ENCODE measurements around the gene MUS81. TPM values are rescaled to one million over a fixed set of nuclear protein-coding genes. Genes with fewer than 3 reads are reported as not detected.

Gene MUS81
- total RNA-seq, 2 experiments from 2014 or later, result 37.7 to 39.2 TPM

- Mint-ChIP-seq H3K4me1 (ENCODE audit: low read depth) (peaks cover 48% of the 10 kb centered on the region), H3K9me3 (no peaks in the 10 kb centered on the region), H3K36me3 (ENCODE audit: low read depth) (peaks cover 85% of the 10 kb centered on the region), H3K27ac (peak overlapping the region; percentile 94), H3K27me3 (no peaks in the 10 kb centered on the region), H3K4me3 (peak overlapping the region; percentile 84)
- no peak for ATAC-seq (ENCODE audit: poor library complexity)
- peak in 2 of 14 experiments; percentile 23 to 31 for DNase-seq
- ChIA-PET CTCF (no interaction called here), POLR2A (interaction anchor here (1.1 kb wide), 1 partner anchor 34 kb away, joined by 4 read pairs; the partner anchor contains the start of gene CCDC85B)
- Histone ChIP-seq H3K9me3 (ENCODE audit: control insufficient read depth in 1 of 2, insufficient read depth in 1 of 2, low read length in 2 of 2) (peaks cover 6 to 21% of the 10 kb centered on the region in 2 experiments), H3K4me1 (ENCODE audit: insufficient read depth, low read length) (peaks cover 62% of the 10 kb centered on the region), H3K36me3 (ENCODE audit: insufficient read depth, low read length) (peaks cover 57% of the 10 kb centered on the region), H3K4me3 (ENCODE audit: low read length) (peak overlapping the region; percentile 90), H3K27ac (ENCODE audit: low read depth in 1 of 2, low read length in 2 of 2) (peak overlapping the region; percentile 52 to 64), H3K27me3 (ENCODE audit: control insufficient read depth in 1 of 2, insufficient read depth in 2 of 2, low read length in 2 of 2) (no peaks in the 10 kb centered on the region)
- intact Hi-C loops (cut with DNase I, micrococcal nuclease), result loop anchor here in 1 of 2 experiments (1.0 to 10.0 kb wide), 4 partner anchors 23 to 429 kb away; partner anchors contain the start of genes C11orf68, DRAP1, PCNX3 and SNX32
- TF ChIP-seq CTCF (IDR thresholded peaks at IDR 0.05), result no peak
Observed at GRCh38 chr11:65855927-65856363, 4.3 kb upstream of the MUS81 start.

GRCh38 chr11:65856689-65857499, 3.3 kb upstream of the MUS81 start:
- Mint-ChIP-seq H3K9me3 (no peaks in the 10 kb centered on the region), H3K27me3 (no peaks in the 10 kb centered on the region), H3K36me3 (ENCODE audit: low read depth) (peaks cover 87% of the 10 kb centered on the region), H3K4me1 (ENCODE audit: low read depth) (peaks cover 52% of the 10 kb centered on the region), H3K27ac (peak overlapping the region; percentile 94), H3K4me3 (peak overlapping the region; percentile 84)
- Histone ChIP-seq H3K4me3 (ENCODE audit: low read length) (peak overlapping the region; percentile 90), H3K36me3 (ENCODE audit: insufficient read depth, low read length) (peaks cover 52% of the 10 kb centered on the region), H3K27ac (ENCODE audit: low read depth in 1 of 2, low read length in 2 of 2) (peak overlapping the region; percentile 52 to 64), H3K27me3 (ENCODE audit: control insufficient read depth in 1 of 2, insufficient read depth in 2 of 2, low read length in 2 of 2) (no peaks in the 10 kb centered on the region), H3K4me1 (ENCODE audit: insufficient read depth, low read length) (peaks cover 71% of the 10 kb centered on the region), H3K9me3 (ENCODE audit: control insufficient read depth in 1 of 2, insufficient read depth in 1 of 2, low read length in 2 of 2) (peaks cover 0 to 12% of the 10 kb centered on the region in 2 experiments)
- DNase-seq (peak; percentile 73 to 91 (median 82)), ATAC-seq (ENCODE audit: poor library complexity) (peak; percentile 12)
- CTCF ChIA-PET, result interaction anchor here (5.2 kb wide), 1 partner anchor 32 kb away, joined by 80 read pairs; the partner anchor contains the start of genes CCDC85B and FIBP
- TF ChIP-seq CTCF (IDR thresholded peaks at IDR 0.05), result no peak
- intact Hi-C loops (cut with DNase I, micrococcal nuclease), result loop anchor here in 1 of 2 experiments (1.0 to 10.0 kb wide), 4 partner anchors 24 to 428 kb away; partner anchors contain the start of genes C11orf68, DRAP1, PCNX3 and SNX32
- POLR2A ChIA-PET, result interaction anchor here (0.6 to 5.8 kb wide), 14 partner anchors 17 to 523 kb away, joined by 3 to 248 read pairs (median 5); partner anchors contain the start of genes BANF1, CCDC85B, DPF2 and EIF1AD

GRCh38 chr11:65857500-65857852, 2.8 kb upstream of the MUS81 start:
- Mint-ChIP-seq H3K9me3 (no peaks in the 10 kb centered on the region), H3K27me3 (no peaks in the 10 kb centered on the region), H3K4me1 (ENCODE audit: low read depth) (peaks cover 53% of the 10 kb centered on the region), H3K4me3 (peak overlapping the region; percentile 84), H3K27ac (peak overlapping the region; percentile 94), H3K36me3 (ENCODE audit: low read depth) (peaks cover 84% of the 10 kb centered on the region)
- H3K27ac ChIP-seq (ENCODE audit: low read depth in 1 of 2, low read length in 2 of 2), result peak overlapping the region; percentile 52 to 64
- no peak for TF ChIP-seq CTCF (IDR thresholded peaks at IDR 0.05)
- ChIA-PET POLR2A (interaction anchor here (0.6 to 5.8 kb wide), 23 partner anchors 9 to 735 kb away, joined by 3 to 248 read pairs (median 5); partner anchors contain the start of genes BANF1, CCDC85B, DPF2 and EFEMP2), CTCF (interaction anchor here (5.2 kb wide), 1 partner anchor 31 kb away, joined by 80 read pairs; the partner anchor contains the start of genes CCDC85B and FIBP)
- H3K36me3 ChIP-seq (ENCODE audit: insufficient read depth, low read length), result peaks cover 52% of the 10 kb centered on the region
- no peaks in the 10 kb centered on the region for H3K27me3 ChIP-seq (ENCODE audit: control insufficient read depth in 1 of 2, insufficient read depth in 2 of 2, low read length in 2 of 2)
- DNase-seq, result peak; percentile 53 to 79 (median 66)
- intact Hi-C loops (cut with DNase I, micrococcal nuclease), result loop anchor here in 1 of 2 experiments (2.0 to 10.0 kb wide), 3 partner anchors 25 to 427 kb away; partner anchors contain the start of genes PCNX3, SNX32 and YIF1A
- no peak for ATAC-seq (ENCODE audit: poor library complexity)
- peak overlapping the region; percentile 90 for H3K4me3 ChIP-seq (ENCODE audit: low read length)
- peaks cover 0 to 6% of the 10 kb centered on the region in 2 experiments for H3K9me3 ChIP-seq (ENCODE audit: control insufficient read depth in 1 of 2, insufficient read depth in 1 of 2, low read length in 2 of 2)
- H3K4me1 ChIP-seq (ENCODE audit: insufficient read depth, low read length), result peaks cover 77% of the 10 kb centered on the region
